ENCODE data around the gene EIF4G3.

Gene EIF4G3

GRCh38 chr1:20867062-20867461, 309.6 kb downstream of the EIF4G3 start:
- no peak for TF ChIP-seq CTCF (IDR thresholded peaks at IDR 0.05)

GRCh38 chr1:20865001-20865400, 311.7 kb downstream of the EIF4G3 start:
- TF ChIP-seq CTCF (IDR thresholded peaks at IDR 0.05): no peak

GRCh38 chr1:20854529-20854928, 322.2 kb downstream of the EIF4G3 start:
- TF ChIP-seq CTCF (IDR thresholded peaks at IDR 0.05): no peak

GRCh38 chr1:20850021-20850420, 326.7 kb downstream of the EIF4G3 start:
- TF ChIP-seq CTCF (IDR thresholded peaks at IDR 0.05): no peak

- TF ChIP-seq CTCF (IDR thresholded peaks at IDR 0.05): no peak
These were observed 327.6 kb downstream of the EIF4G3 start for GRCh38 chr1:20849100-20849499.

- TF ChIP-seq CTCF (IDR thresholded peaks at IDR 0.05): no peak
These were observed 328.5 kb downstream of the EIF4G3 start for GRCh38 chr1:20848162-20848561.

- no peak for TF ChIP-seq CTCF (IDR thresholded peaks at IDR 0.05)
These were observed 329.1 kb downstream of the EIF4G3 start for GRCh38 chr1:20847611-20848080.
